ENCODE data around the gene CYBC1. TPM values are rescaled to one million over a fixed set of nuclear protein-coding genes. Genes with fewer than 3 reads are reported as not detected.
"Not testable (repeated sequence)": the region's sequence is repeated elsewhere in the genome, so short reads cannot be mapped to it uniquely, and the experiment has no call there.

Gene CYBC1
- total RNA-seq, 2 experiments from 2014 or later, result 220 to 247 TPM

DNA sequence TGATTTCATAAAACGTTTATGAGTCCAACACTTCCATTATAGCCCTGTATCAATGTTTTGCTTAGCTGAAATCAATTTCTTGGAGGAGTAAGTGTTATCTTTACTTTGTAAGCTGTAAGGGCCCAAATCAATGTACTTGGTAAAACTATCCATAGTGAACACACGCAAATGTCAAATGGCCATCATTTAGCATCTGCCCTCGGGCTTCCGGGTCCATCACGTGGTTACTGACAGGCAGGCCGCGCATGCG, 7.3 kb upstream of the CYBC1 start:
- Mint-ChIP-seq H3K9me3 (ENCODE audit: insufficient read depth) (no peaks in the 10 kb centered on the region), H3K4me1 (ENCODE audit: low read depth) (peaks cover 33% of the 10 kb centered on the region), H3K27me3 (ENCODE audit: low read depth) (no peaks in the 10 kb centered on the region), H3K4me3 (peak overlapping the region; percentile 94), H3K36me3 (ENCODE audit: low read depth) (peaks cover 49% of the 10 kb centered on the region), H3K27ac (peak overlapping the region; percentile 94)
- no peak for DNase-seq
- ChIA-PET CTCF (interaction anchor here (1.0 kb wide), 1 partner anchor 8 kb away, joined by 3 read pairs; no protein-coding TSS in a partner anchor), POLR2A (interaction anchor here (0.7 to 2.6 kb wide), 9 partner anchors 8 to 91 kb away, joined by 3 to 24 read pairs (median 4); partner anchors contain the start of gene FOXK2)
- no peak for ATAC-seq

GRCh38 chr17:82457073-82457928, 6.7 kb upstream of the CYBC1 start:
- ATAC-seq, result no peak
- CTCF ChIA-PET, result interaction anchor here (0.6 to 1.0 kb wide), 2 partner anchors 8 to 74 kb away, joined by 3 read pairs; no protein-coding TSS in a partner anchor
- Mint-ChIP-seq H3K4me1 (ENCODE audit: low read depth) (peaks cover 33% of the 10 kb centered on the region), H3K27ac (peak overlapping the region; percentile 94), H3K36me3 (ENCODE audit: low read depth) (peaks cover 44% of the 10 kb centered on the region), H3K9me3 (ENCODE audit: insufficient read depth) (no peaks in the 10 kb centered on the region), H3K4me3 (peak overlapping the region; percentile 94), H3K27me3 (ENCODE audit: low read depth) (no peaks in the 10 kb centered on the region)
- DNase-seq, result no peak
- POLR2A ChIA-PET, result interaction anchor here (0.7 to 2.6 kb wide), 9 partner anchors 8 to 91 kb away, joined by 3 to 24 read pairs (median 4); partner anchors contain the start of gene FOXK2

- ATAC-seq, result not testable (repeated sequence)
- H3K36me3 Mint-ChIP-seq (ENCODE audit: low read depth), result peaks cover 41% of the 10 kb centered on the region
Observed at GRCh38 chr17:82453706-82454105, 3.2 kb upstream of the CYBC1 start.

DNA sequence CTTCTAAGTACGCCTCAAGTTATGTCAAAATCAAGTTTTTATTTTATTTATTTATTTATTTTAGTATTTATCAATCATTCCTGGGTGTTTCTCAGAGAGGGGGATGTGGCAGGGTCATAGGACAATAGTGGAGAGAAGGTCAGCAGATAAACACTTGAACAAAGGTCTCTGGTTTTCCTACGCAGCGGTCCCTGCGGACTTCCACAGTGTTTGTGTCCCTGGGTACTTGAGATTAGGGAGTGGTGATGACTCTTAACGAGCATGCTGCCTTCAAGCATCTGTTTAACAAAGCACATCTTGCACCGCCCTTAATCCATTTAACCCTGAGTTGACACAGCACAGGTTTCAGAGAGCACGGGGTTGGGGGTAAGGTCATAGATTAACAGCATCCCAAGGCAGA, 2.6 kb upstream of the CYBC1 start:
- H3K9me3 Mint-ChIP-seq (ENCODE audit: insufficient read depth); H3K4me3 Mint-ChIP-seq; DNase-seq; H3K27ac Mint-ChIP-seq; ATAC-seq; H3K27me3 Mint-ChIP-seq (ENCODE audit: low read depth); CTCF ChIA-PET: not testable (repeated sequence)
- H3K4me1 Mint-ChIP-seq (ENCODE audit: low read depth), result peaks cover 41% of the 10 kb centered on the region
- peaks cover 41% of the 10 kb centered on the region for H3K36me3 Mint-ChIP-seq (ENCODE audit: low read depth)
- POLR2A ChIA-PET, result interaction anchor here (0.8 kb wide), 1 partner anchor 605 kb away, joined by 4 read pairs; no protein-coding TSS in a partner anchor

More at GRCh38 chr17:82453706-82454105, 3.2 kb upstream of the CYBC1 start:
- CTCF ChIA-PET; DNase-seq; H3K9me3 Mint-ChIP-seq (ENCODE audit: insufficient read depth); H3K27ac Mint-ChIP-seq; H3K4me3 Mint-ChIP-seq; H3K27me3 Mint-ChIP-seq (ENCODE audit: low read depth): not testable (repeated sequence)
- POLR2A ChIA-PET, result interaction anchor here (0.8 kb wide), 1 partner anchor 605 kb away, joined by 4 read pairs; no protein-coding TSS in a partner anchor
- H3K4me1 Mint-ChIP-seq (ENCODE audit: low read depth), result peaks cover 41% of the 10 kb centered on the region

- DNase-seq (no peak), ATAC-seq (no peak)
- H3K4me1 Mint-ChIP-seq (ENCODE audit: low read depth), result peaks cover 39% of the 10 kb centered on the region
- H3K36me3 Mint-ChIP-seq (ENCODE audit: low read depth), result peaks cover 44% of the 10 kb centered on the region
- ChIA-PET CTCF (no interaction called here), POLR2A (interaction anchor here (1.4 kb wide), 1 partner anchor 154 kb away, joined by 4 read pairs; no protein-coding TSS in a partner anchor)
- peak overlapping the region; percentile 99 for H3K27ac Mint-ChIP-seq
- no peaks in the 10 kb centered on the region for H3K9me3 Mint-ChIP-seq (ENCODE audit: insufficient read depth)
- H3K4me3 Mint-ChIP-seq, result peak overlapping the region; percentile 34
- no peaks in the 10 kb centered on the region for H3K27me3 Mint-ChIP-seq (ENCODE audit: low read depth)
Observed at GRCh38 chr17:82452162-82452561, 1.6 kb upstream of the CYBC1 start.

DNA sequence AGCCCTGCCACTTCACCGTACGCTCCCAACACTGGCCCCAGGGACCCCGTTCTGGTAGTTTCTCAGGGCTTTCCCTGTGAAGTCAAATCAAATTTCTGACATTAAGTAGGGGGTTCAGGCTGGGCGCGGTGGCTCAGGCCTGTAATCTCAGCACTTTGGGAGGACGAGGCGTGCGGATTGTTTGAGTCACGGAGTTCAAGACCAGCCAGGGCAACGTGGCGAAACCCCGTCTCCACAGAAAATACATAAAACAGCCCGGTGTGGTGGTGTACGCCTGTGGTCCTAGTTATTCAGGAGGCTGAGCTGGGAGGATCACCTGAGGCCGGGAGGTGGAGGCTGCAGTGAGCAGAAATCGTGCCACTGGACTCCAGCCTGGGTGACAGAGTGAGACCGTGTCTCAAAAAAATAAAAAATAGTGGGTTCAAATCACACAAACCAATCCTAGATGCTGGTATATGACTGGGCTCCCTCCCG, 632 bp downstream of the CYBC1 start:
- Mint-ChIP-seq H3K4me1 (ENCODE audit: low read depth) (peaks cover 37% of the 10 kb centered on the region), H3K27ac (peak overlapping the region; percentile 99), H3K9me3 (ENCODE audit: insufficient read depth) (no peaks in the 10 kb centered on the region), H3K36me3 (ENCODE audit: low read depth) (peaks cover 48% of the 10 kb centered on the region), H3K27me3 (ENCODE audit: low read depth) (no peaks in the 10 kb centered on the region), H3K4me3 (peak overlapping the region; percentile 93)
- POLR2A ChIA-PET, result interaction anchor here (0.7 to 2.6 kb wide), 12 partner anchors 8 to 208 kb away, joined by 3 to 24 read pairs (median 6); partner anchors contain the start of gene NARF
- ATAC-seq, result peak; percentile 8
- peak; percentile 50 for DNase-seq
- CTCF ChIA-PET, result interaction anchor here (0.9 to 1.4 kb wide), 3 partner anchors 8 to 104 kb away, joined by 3 to 4 read pairs (median 3); partner anchors contain the start of gene NARF

GRCh38 chr17:82449131-82449882, 1.2 kb downstream of the CYBC1 start:
- peak; percentile 56 for ATAC-seq
- peak overlapping the region; percentile 93 for H3K4me3 Mint-ChIP-seq
- H3K4me1 Mint-ChIP-seq (ENCODE audit: low read depth), result peaks cover 37% of the 10 kb centered on the region
- CTCF ChIA-PET, result interaction anchor here (0.6 to 1.9 kb wide), 7 partner anchors 9 to 107 kb away, joined by 3 to 9 read pairs (median 3); partner anchors contain the start of gene NARF
- H3K9me3 Mint-ChIP-seq (ENCODE audit: insufficient read depth), result no peaks in the 10 kb centered on the region
- POLR2A ChIA-PET, result interaction anchor here (0.5 to 2.6 kb wide), 17 partner anchors 8 to 939 kb away, joined by 3 to 24 read pairs (median 5); partner anchors contain the start of genes FOXK2 and NARF
- DNase-seq, result peak; percentile 87
- H3K36me3 Mint-ChIP-seq (ENCODE audit: low read depth), result peaks cover 48% of the 10 kb centered on the region
- H3K27me3 Mint-ChIP-seq (ENCODE audit: low read depth), result no peaks in the 10 kb centered on the region
- peak overlapping the region; percentile 99 for H3K27ac Mint-ChIP-seq

- Mint-ChIP-seq H3K36me3 (ENCODE audit: low read depth) (peaks cover 48% of the 10 kb centered on the region), H3K9me3 (ENCODE audit: insufficient read depth) (no peaks in the 10 kb centered on the region), H3K4me1 (ENCODE audit: low read depth) (peaks cover 38% of the 10 kb centered on the region), H3K4me3 (peak overlapping the region; percentile 45), H3K27ac (peak overlapping the region; percentile 79), H3K27me3 (ENCODE audit: low read depth) (no peaks in the 10 kb centered on the region)
- ChIA-PET POLR2A (interaction anchor here (0.9 to 2.6 kb wide), 4 partner anchors 9 to 155 kb away, joined by 3 to 7 read pairs (median 6); no protein-coding TSS in a partner anchor), CTCF (interaction anchor here (1.9 kb wide), 1 partner anchor 23 kb away, joined by 9 read pairs; no protein-coding TSS in a partner anchor)
- no peak for DNase-seq
- ATAC-seq, result no peak
Observed at GRCh38 chr17:82447876-82448275, 2.7 kb downstream of the CYBC1 start.

DNA sequence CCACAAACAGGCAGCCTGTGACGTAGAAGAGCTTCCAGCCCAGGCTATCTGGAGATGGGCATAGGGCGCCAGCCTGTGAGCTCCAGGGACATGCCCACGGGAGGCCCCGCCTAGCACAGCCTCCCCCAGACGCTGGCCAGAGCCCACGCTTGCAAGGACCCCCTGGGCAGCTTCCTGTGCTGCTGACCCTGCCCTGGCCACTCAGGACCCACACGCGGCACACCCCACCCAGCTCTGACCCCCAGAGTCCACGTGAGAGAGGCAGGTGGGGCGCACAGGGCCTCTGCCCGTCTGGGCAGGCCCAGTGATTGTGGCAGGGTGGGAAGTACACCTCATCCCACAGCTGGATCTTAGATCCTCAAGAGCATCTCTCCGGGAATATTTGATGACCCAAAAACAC, 3.9 kb downstream of the CYBC1 start:
- CTCF ChIA-PET, result interaction anchor here (1.0 kb wide), 1 partner anchor 22 kb away, joined by 4 read pairs; no protein-coding TSS in a partner anchor
- POLR2A ChIA-PET, result no interaction called here

DNA sequence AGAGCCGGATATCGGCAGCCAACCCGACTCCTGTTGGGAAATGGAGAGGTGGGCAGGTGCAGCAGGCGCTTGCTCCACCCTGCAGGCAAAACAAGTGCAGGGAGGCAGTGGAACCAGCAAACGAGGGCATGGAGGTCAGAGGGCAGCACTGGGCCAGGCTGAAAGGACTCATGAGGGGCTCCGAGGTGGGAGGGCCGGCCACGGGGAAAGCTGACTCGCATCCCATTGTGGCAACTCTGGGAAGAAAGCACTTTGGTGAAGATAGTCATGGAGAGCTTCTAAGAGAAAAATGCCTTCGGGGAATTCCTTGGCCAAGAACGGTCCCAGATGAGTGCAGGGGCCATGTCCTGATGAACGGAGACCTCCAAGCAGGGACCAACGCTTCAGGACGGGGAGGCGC, 4.4 kb downstream of the CYBC1 start:
- peaks cover 49% of the 10 kb centered on the region for H3K36me3 Mint-ChIP-seq (ENCODE audit: low read depth)
- no peaks in the 10 kb centered on the region for H3K9me3 Mint-ChIP-seq (ENCODE audit: insufficient read depth)
- H3K27ac Mint-ChIP-seq, result no peak overlapping the region
- DNase-seq, result no peak
- peaks cover 24% of the 10 kb centered on the region for H3K4me1 Mint-ChIP-seq (ENCODE audit: low read depth)
- ChIA-PET CTCF (interaction anchor here (1.0 kb wide), 1 partner anchor 22 kb away, joined by 4 read pairs; no protein-coding TSS in a partner anchor), POLR2A (no interaction called here)
- H3K4me3 Mint-ChIP-seq, result no peak overlapping the region
- no peaks in the 10 kb centered on the region for H3K27me3 Mint-ChIP-seq (ENCODE audit: low read depth)
- ATAC-seq, result no peak

More for the DNA sequence above, 3.9 kb downstream of the CYBC1 start:
- DNase-seq (no peak), ATAC-seq (no peak)
- peaks cover 51% of the 10 kb centered on the region for H3K36me3 Mint-ChIP-seq (ENCODE audit: low read depth)
- H3K9me3 Mint-ChIP-seq (ENCODE audit: insufficient read depth), result no peaks in the 10 kb centered on the region
- H3K4me1 Mint-ChIP-seq (ENCODE audit: low read depth), result peaks cover 29% of the 10 kb centered on the region
- no peak overlapping the region for H3K4me3 Mint-ChIP-seq
- H3K27ac Mint-ChIP-seq, result no peak overlapping the region
- H3K27me3 Mint-ChIP-seq (ENCODE audit: low read depth), result no peaks in the 10 kb centered on the region

GRCh38 chr17:82445542-82445941, 5.0 kb downstream of the CYBC1 start:
- ChIA-PET CTCF (no interaction called here), POLR2A (no interaction called here)
- Mint-ChIP-seq H3K27ac (no peak overlapping the region), H3K27me3 (ENCODE audit: low read depth) (no peaks in the 10 kb centered on the region), H3K36me3 (ENCODE audit: low read depth) (peaks cover 51% of the 10 kb centered on the region), H3K4me1 (ENCODE audit: low read depth) (peaks cover 19% of the 10 kb centered on the region), H3K4me3 (no peak overlapping the region), H3K9me3 (ENCODE audit: insufficient read depth) (no peaks in the 10 kb centered on the region)
- DNase-seq, result no peak
- ATAC-seq, result no peak
